Middle frontal gyrus (tissue), 1 donor: ENCODE results near the gene LORICRIN.

ENCODE experiments used
- DNase-seq: peaks from one replicate; pipeline ENCODE4 v3.0.0-alpha.2; 2015; ENCODE audit warnings: low spot score; ENCODE audit errors: extremely low spot score

Gene LORICRIN

DNA sequence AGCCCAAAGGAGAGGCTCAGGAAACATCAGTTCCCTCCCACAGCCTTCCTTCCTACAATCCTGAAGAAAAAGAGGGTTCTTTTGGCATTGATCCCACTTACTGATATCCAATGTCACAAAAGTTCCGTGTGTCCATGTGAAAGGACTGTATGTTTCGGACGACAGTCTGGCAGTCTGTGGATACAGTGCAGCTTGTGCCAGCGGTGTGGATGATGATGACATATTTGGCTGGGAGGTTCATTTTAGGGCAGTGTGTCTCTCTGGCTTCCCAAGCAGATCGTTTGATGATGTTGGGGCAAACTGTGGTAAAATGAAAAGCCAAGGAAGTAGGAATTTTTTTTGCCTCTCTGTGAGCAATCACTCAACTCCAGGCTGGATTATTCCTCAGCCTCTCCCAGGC lies 42.8 kb downstream of the LORICRIN start:
- no peak for DNase-seq

DNA sequence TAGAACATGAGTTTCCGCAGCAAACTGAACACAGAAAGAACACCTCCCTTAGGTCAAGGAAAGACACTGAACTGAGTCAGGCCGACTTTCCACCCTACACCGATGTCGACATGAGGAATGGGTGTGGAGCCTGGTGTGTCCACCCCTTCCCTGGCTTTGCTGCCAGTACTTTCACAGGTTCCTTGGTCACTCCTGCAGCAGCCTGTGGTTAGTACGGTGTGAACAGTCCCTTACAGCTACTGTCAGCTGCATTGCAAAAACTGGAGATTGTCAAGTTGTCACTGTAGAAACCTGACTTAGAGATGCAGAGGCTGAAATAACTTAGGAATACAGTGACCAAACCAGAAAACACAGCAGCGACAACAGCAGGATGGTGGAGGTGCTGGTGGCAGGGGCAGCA lies 46.2 kb downstream of the LORICRIN start:
- no peak for DNase-seq

DNA sequence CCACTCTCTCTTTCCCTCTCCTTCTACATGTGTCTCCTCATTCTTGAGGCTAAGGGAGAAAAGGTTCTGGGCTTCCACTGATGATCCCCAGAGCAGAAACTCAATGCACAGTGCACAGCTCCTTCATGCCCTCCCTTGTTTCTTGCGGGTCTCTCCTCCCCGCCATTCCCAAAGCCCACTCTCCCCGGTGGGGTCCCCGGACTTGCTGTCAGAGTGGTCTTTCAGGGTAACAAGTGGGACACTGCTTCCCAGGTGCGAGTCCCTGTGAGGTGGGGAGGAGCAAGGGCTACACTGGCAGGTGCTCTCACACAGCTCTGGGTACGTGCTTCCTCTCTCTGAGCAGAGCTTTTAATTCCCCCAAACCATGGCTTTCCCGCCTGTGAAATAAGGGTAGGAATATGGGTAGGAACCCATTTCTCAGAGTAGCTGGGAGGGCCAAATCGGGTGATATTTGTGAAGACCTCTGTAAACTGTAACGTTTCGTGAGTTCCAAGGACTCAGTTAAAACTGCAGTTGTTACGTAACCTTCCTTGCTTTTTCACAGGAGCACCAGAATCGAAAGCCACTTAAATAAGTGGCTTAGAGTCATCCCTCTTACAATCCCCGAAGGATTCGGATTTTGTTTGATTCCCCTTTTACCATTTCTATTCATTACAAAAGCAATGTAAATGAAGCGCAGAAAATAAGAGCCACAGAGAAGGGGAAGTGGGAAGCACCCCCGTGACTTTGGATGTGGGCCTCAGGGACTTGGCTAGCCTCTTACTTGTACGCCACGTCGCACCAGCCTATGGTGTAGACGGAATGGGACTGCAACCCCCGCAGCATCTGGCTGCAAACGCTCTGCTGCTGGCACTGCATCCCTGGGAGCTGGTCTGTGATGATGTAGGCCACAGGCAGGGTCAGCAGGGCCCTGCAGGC lies 47.1 kb downstream of the LORICRIN start:
- no peak for DNase-seq

DNA sequence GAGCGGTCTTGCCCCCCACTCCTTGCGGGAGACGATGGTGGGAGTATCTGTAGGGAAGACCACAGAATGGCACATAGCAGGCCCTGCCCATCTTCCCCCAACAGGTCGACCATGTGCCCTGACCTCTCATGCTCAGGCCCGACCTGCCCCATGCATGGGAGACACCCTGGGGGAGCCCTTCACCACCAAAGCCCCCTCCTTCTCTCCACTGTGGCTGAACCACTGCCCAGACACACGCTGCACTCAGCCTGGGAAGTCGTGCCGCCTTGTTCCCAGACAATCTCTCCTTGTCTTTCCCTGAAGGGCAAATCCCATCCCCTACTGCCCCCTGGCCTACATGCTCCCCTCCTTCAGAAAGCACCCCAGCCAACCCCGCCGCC lies 47.7 kb downstream of the LORICRIN start:
- no peak for DNase-seq

DNA sequence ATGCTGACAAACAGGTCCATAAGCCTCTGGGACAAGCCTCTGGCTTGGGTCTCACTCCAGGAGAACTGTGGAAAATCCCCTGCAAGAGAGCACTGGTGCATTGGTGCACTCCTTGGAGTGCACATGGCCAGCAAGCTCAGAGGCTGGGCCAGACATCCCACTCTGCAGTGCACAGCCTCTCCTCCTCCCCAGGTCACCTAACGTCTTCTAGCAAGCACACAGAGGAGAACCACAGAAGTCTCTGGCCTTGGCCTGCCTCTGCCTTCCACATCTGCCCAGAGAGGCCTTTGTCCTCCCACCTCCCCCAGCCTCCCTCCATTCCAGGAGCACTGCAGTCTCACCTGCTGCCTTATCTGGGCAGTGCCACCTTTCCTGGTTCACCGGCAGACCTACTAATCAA lies 49.1 kb downstream of the LORICRIN start:
- DNase-seq = no peak

DNA sequence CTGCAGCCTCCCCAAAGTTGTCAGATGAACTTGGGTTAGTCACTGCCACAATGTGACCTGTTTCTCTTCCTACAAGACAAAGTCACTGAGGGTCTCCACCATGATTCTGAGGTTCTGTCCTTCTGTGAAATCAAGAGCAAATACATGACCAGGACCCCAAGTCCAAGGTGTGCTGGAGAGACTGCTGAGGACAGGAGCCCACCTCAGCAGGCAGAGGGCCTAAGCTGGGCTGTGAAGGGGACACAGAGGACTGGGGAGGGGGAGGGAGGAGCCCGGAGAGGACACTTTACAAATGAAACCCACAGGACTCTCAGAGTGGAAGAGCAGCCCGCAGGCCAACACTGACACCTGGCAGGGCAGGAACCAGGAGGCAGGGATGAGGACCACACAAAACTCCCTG lies 50.0 kb downstream of the LORICRIN start:
- DNase-seq = no peak

DNA sequence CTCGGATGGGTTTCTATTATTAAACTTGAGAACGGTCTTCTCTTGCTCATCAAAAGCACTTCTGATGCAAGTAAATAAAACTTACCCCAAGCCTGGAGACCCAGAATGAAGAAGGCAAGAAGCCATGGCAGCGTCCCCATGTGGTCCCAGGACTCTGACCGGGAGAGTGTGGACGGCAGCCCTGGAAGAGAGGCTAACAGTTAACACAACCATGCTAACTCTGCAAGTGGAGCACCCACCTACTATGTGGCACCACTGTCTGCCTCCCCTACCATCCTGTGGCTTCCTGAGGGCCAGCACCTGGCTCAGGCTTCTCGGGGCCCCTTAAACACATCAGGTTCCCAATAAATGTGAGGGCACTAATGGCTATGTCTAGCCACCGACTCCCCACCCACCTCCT lies 51.0 kb downstream of the LORICRIN start:
- no peak for DNase-seq
